ENCODE data around the gene LCP1. TPM values are rescaled to one million over a fixed set of nuclear protein-coding genes. Genes with fewer than 3 reads are reported as not detected.

The LCP1 gene
- polyA plus RNA-seq, 1 of the 3 experiments (the other 2 are of a cell fraction): 0.03 TPM

DNA sequence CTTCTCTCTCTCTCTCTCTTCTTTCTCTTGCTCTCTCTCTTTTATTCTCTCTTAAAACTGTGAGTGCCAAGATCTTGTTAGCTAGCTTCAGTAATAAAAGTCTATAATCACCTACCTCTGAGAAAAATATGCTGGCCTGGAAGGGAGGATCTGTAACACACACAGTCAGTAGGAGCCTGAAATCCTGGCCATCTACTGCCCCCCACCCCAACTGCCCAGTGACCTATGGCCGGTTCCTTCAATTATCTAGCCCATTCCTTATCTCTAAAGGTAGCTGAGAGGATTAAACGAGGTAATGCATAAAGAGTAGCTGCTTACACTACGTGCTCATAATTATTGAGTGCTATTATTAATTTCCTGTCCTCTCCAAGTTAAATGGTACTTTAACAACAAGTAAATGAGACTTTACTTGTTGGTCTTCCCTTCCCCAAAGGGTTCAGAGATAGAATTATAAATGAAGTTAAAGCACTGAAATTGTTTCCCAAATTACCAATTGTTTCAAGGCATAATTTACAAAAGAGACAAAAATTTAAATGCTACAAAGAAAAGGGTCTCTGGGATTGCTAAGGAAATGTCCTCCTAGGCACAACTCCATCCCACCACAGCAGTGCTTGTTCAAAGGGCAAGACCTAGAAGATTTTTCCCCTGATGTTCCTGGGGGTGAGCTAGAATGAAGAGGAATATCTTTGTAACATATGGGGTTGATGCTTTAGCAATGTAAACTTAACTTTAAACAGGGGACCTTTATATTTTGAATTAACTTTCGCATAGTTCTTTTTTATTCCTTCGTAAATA, 1.8 kb downstream of the LCP1 start:
- Histone ChIP-seq H4K20me1 (ENCODE audit: insufficient read depth) (no peaks in the 10 kb centered on the region), H3K27ac (ENCODE audit: low read depth in 2 of 2, low read length in 1 of 2) (no peak overlapping the region), H3K4me1 (ENCODE audit: control insufficient read depth in 1 of 2, insufficient read depth in 2 of 2, low read depth in 1 of 2, low read length in 1 of 2) (no peaks in the 10 kb centered on the region; a peak in 2 of 4 replicates), H3K27me3 (ENCODE audit: insufficient read depth) (no peaks in the 10 kb centered on the region), H3K4me2 (no peak overlapping the region), H3K9ac (no peak overlapping the region), H2AFZ (ENCODE audit: low read depth) (no peak overlapping the region), H3F3A (replicated peaks; ENCODE audit: insufficient read depth) (no peaks in the 10 kb centered on the region), H3K36me3 (replicated peaks in 1 of 2; ENCODE audit: control insufficient read depth in 1 of 2, insufficient read depth in 2 of 2, low read length in 1 of 2) (no peaks in the 10 kb centered on the region), H3K4me3 (ENCODE audit: low read depth in 2 of 2, low read length in 1 of 2) (no peak overlapping the region), H3K79me2 (ENCODE audit: insufficient read depth) (no peaks in the 10 kb centered on the region), H3K9me3 (0 out of 2 replicates have a peak, but pooled peaks cover 3% of the 10 kb centered on the region), H3K9me2 (no peaks in the 10 kb centered on the region)
- no peak for TF ChIP-seq SMC3 (IDR thresholded peaks at IDR 0.05; ENCODE audit: low read depth, low read length)
- TF ChIP-seq GABPA (IDR thresholded peaks at IDR 0.05; ENCODE audit: low read depth): no peak
- TF ChIP-seq, protein P1, sequence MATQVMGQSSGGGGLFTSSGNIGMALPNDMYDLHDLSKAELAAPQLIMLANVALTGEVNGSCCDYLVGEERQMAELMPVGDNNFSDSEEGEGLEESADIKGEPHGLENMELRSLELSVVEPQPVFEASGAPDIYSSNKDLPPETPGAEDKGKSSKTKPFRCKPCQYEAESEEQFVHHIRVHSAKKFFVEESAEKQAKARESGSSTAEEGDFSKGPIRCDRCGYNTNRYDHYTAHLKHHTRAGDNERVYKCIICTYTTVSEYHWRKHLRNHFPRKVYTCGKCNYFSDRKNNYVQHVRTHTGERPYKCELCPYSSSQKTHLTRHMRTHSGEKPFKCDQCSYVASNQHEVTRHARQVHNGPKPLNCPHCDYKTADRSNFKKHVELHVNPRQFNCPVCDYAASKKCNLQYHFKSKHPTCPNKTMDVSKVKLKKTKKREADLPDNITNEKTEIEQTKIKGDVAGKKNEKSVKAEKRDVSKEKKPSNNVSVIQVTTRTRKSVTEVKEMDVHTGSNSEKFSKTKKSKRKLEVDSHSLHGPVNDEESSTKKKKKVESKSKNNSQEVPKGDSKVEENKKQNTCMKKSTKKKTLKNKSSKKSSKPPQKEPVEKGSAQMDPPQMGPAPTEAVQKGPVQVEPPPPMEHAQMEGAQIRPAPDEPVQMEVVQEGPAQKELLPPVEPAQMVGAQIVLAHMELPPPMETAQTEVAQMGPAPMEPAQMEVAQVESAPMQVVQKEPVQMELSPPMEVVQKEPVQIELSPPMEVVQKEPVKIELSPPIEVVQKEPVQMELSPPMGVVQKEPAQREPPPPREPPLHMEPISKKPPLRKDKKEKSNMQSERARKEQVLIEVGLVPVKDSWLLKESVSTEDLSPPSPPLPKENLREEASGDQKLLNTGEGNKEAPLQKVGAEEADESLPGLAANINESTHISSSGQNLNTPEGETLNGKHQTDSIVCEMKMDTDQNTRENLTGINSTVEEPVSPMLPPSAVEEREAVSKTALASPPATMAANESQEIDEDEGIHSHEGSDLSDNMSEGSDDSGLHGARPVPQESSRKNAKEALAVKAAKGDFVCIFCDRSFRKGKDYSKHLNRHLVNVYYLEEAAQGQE (IDR thresholded peaks at IDR 0.05; ENCODE audit: low read depth, low read length): no peak
- no peak for TF ChIP-seq RAD21 (IDR thresholded peaks at IDR 0.05; ENCODE audit: low read length)
- no peak for TF ChIP-seq TCF12 (IDR thresholded peaks at IDR 0.05)
- TF ChIP-seq EZH2phosphoT487 (IDR thresholded peaks at IDR 0.05; ENCODE audit: borderline replicate concordance, low read depth): no peak
- TF ChIP-seq MXI1 (IDR thresholded peaks at IDR 0.05; ENCODE audit: low read depth, low read length): no peak
- no peak for TF ChIP-seq ELF1 (IDR thresholded peaks at IDR 0.05)
- no peak for TF ChIP-seq FOXJ3 (CRISPR knock-in tag; IDR thresholded peaks at IDR 0.05)
- TF ChIP-seq TEAD4 (IDR thresholded peaks at IDR 0.05; ENCODE audit: borderline replicate concordance, insufficient read depth): no peak
- no peak for TF ChIP-seq RCOR1 (IDR thresholded peaks at IDR 0.05; ENCODE audit: low read length)
- no peak for TF ChIP-seq MEF2A (IDR thresholded peaks at IDR 0.05; ENCODE audit: borderline replicate concordance, low read depth)
- no peak for TF ChIP-seq NRF1 (IDR thresholded peaks at IDR 0.05; ENCODE audit: low read depth, low read length)
- TF ChIP-seq IRF3 (IDR thresholded peaks at IDR 0.05; ENCODE audit: low read depth, low read length): no peak
- TF ChIP-seq YY1 (IDR thresholded peaks at IDR 0.05; ENCODE audit: low read depth): no peak
- no peak for TF ChIP-seq GATA2 (CRISPR knock-in tag; IDR thresholded peaks at IDR 0.05)
- 55% methylated on average over 5 of the region's 5 CpGs for WGBS (ENCODE audit: low lambda C conversion rate)
- DNase-seq: no peak
- CTCF ChIA-PET: no interaction called here
- POLR2A ChIA-PET: no interaction called here
